Measurements from ENCODE around the gene KLHL10.

DNA sequence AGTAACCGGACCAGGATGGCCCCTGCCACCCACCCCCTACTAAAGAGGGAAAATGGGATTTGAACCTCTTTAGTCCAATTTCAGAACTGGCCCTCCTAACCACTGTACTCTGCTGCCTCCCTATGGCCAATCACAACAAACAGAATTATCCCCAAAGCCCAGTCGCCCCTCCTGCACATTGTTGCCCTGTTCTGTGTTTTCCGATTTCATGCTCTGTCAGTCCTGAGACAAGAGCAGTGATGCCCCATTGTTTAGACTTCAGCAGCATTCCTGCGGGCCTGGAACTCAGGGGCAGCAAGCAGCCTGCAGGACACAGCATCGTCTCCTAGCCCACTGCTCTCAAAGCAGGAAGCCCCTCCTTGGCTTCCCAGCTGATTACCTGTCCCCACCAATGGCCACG lies 48.1 kb downstream of the KLHL10 start:
- TF ChIP-seq POLR2AphosphoS5 (IDR thresholded peaks at IDR 0.05; ENCODE audit: low read depth, low read length) (no peak), FOXP2 (optimal IDR thresholded peaks at IDR 0.05; ENCODE audit: borderline replicate concordance, extremely low read depth, extremely low read length, insufficient read depth) (no peak), TAF1 (IDR thresholded peaks at IDR 0.05; ENCODE audit: borderline replicate concordance, insufficient read depth, low read length) (no peak), SIN3A (IDR thresholded peaks at IDR 0.05; ENCODE audit: borderline replicate concordance, insufficient read depth, low read length) (no peak)
- TF ChIP-seq, protein P1, sequence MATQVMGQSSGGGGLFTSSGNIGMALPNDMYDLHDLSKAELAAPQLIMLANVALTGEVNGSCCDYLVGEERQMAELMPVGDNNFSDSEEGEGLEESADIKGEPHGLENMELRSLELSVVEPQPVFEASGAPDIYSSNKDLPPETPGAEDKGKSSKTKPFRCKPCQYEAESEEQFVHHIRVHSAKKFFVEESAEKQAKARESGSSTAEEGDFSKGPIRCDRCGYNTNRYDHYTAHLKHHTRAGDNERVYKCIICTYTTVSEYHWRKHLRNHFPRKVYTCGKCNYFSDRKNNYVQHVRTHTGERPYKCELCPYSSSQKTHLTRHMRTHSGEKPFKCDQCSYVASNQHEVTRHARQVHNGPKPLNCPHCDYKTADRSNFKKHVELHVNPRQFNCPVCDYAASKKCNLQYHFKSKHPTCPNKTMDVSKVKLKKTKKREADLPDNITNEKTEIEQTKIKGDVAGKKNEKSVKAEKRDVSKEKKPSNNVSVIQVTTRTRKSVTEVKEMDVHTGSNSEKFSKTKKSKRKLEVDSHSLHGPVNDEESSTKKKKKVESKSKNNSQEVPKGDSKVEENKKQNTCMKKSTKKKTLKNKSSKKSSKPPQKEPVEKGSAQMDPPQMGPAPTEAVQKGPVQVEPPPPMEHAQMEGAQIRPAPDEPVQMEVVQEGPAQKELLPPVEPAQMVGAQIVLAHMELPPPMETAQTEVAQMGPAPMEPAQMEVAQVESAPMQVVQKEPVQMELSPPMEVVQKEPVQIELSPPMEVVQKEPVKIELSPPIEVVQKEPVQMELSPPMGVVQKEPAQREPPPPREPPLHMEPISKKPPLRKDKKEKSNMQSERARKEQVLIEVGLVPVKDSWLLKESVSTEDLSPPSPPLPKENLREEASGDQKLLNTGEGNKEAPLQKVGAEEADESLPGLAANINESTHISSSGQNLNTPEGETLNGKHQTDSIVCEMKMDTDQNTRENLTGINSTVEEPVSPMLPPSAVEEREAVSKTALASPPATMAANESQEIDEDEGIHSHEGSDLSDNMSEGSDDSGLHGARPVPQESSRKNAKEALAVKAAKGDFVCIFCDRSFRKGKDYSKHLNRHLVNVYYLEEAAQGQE (IDR thresholded peaks at IDR 0.05; ENCODE audit: insufficient read depth in 1 of 2, low read depth in 2 of 2, low read length in 2 of 2), result no peak

Data from PFSK-1 (cell line).